Kasumi-1 (cell line): ENCODE data around the gene CEP126.
"Not testable (repeated sequence)": the region's sequence is repeated elsewhere in the genome, so short reads cannot be mapped to it uniquely, and the experiment has no call there.

Experiments
- DNase-seq, 2 experiments: peaks; one replicate each; lab custom pipeline; 2025; lab: John Stamatoyannopoulos, UW

Gene CEP126

DNA sequence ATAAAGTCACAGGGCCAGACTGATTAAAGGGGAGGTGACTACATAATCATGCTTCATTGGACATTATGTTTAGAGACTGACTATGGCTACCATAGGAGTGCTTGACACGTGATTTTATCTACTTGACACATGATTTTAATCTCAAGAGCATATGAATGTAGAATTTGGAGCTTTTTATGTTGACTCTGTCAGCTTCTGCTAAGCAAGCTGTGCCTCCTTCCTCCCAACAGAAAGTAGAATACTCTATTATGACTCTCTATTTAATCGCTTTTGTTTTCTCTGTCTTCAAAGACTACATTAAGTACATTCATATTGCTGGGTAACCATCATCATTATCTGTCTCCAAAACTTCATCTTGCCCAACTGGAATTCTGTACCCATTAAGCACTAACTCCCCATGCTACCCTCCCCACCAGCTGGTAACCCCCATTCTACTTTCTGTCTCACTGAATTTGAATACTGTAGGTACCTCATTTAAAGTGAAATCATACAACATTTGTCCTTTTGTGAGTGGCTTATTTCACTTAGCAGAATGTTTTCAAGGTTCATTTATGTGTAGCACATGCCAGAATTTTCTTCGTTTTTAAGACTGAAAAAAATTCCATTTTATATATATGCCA is 26.2 kb downstream of the CEP126 start:
- no peak for DNase-seq

DNA sequence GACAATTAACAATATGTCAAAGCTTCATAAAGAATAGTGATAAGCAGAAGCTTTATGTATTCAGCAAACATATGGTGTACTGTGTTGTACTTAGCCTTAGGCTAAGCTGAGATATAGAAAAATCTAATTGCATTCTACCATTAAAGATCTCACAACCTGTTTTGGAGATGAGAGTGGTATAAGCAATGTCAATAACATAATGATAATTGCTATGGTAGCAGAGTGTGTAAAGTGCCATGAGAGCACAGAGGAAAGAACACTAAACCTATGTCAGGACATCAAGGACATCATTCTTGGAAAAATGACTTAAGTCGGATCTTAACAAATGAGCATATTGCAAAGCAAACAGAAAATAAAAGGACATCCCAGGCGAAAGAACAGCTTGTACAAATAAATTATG is 30.1 kb downstream of the CEP126 start:
- no peak for DNase-seq

DNA sequence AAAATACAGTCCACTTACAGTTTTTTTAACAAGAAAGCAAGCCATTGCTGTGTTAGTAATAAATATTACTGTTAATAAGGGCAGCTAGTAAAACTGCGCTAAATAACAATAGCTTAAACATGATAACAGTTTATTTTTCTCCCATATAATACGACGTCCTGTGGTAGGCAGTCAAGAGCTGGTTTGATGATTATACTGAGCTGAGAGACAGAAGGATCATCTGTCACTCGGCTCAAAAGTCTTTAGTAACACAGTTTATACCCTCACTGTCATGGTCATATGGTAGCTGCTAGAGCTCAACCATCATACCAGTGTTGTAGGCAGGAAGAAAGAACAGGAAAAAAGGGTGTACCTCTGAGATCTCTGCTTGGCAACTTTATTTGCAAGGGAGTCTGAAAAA is 30.6 kb downstream of the CEP126 start:
- DNase-seq: no peak

DNA sequence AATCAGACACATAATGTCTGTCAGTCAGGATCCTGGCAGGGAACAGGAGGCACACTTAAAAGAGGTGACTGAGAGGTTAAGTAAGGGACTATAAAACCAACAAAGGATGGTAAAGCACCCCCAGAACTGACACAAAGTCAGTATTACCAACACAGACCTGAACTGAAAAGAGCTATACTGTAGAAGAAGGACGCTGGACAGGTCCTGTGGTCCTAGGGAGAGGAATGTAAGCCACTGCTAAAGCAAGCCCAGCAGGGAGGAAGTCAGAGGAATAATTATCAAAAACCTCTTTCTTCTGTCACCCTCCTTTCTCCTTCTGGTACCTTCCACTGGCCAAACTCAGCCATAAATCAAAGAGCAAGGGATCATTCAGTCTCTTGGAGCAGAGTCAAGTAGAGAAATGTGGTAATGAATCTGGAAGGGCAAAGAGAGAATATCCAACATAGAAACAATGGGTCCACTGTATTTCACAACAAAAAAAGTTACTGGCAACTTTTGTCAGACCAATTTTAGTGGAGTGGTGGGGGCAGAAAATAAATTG is 34.9 kb downstream of the CEP126 start:
- DNase-seq: no peak

DNA sequence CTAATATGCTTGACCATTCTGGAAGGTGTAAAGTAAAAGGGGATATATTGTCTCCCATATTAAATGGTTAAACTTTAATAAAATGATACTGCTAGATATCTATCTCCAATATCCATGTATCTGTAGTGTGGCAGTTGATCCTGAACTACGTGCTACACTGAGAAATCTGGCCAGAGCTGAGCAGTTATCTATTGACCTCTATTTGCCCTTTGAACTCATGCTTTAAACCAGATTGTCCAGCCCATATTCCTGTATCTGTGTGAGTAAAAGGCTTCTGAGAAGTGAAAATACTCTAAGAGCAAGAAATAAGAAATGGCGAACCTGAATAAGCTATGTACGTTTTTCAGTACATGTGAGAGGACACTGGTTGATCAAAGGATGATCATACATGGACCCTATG is 40.5 kb downstream of the CEP126 start:
- no peak for DNase-seq

DNA sequence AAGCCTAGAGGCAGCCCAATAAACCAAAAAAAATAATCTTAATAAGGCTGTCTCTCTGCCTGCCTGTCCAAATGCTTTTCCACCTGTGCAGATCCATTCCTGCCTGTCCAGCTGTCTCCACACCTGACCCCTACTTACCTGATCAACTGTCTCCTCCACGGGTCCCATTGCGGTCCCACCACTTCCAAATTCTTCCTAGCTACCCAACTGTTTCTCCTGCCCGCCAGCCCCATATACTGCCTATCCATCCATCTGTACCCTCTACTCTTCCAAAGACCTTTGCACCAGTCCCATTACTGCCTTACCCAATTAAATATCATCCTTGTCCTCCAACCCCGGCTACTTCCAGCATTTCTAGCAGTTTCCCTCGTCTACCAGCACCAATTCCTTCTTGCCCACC is 40.9 kb downstream of the CEP126 start:
- DNase-seq: no peak

DNA sequence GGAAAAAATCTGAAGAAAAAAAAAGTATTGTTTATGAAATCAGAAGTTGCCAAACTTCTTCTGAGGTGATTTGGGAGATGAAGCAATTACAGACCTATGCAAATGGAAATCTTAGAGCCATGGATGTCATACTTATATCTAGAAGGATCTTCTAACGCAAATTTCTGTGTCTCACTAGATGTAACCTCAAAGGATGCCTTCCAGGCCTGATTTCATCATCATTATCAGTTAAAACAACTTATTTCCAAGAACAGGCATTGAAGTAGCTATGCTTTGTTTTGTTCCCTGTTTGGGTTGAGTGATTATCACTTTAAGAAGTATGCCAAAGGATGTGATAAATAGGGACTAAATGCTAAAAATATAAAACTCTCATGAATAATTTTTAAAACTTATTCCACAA is 45.4 kb downstream of the CEP126 start:
- no peak for DNase-seq

DNA sequence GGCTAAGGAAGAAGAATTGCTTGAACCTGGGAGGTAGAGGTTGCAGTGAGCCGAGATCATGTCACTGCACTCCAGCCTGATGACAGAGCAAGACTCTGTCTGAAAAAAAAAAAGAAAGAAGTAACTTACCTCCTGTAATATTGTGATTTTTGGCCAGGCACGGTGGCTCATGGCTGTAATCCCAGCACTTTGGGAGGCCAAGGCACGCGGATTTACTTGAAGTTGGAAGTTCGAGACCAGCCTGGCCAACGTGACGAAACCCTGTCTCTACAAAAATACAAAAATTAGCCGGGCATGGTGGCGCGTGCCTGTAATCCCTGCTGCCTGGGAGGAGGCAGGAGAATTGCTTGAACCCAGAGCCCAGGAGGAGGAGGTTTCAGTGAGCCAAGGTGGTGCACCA is 49.4 kb downstream of the CEP126 start:
- DNase-seq: not testable (repeated sequence)

DNA sequence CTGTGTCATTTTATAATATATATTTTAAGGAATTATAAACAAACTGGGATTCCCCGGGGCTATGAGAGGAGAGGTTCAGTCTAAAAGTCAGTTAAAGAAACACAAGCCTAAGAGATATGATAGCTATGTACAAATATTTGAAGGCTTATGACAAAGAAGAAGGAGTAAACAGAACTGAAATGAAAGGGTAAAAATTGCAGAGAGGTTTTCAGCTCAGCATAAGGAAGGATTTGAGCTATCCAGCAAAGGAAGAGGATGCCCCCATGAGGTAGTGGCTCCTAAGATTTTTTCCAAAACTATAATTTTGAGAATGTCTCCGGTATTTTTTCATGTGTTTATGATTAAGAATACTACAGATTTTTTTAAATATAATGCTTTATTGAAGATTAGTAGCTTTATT is 59.4 kb downstream of the CEP126 start:
- no peak for DNase-seq

DNA sequence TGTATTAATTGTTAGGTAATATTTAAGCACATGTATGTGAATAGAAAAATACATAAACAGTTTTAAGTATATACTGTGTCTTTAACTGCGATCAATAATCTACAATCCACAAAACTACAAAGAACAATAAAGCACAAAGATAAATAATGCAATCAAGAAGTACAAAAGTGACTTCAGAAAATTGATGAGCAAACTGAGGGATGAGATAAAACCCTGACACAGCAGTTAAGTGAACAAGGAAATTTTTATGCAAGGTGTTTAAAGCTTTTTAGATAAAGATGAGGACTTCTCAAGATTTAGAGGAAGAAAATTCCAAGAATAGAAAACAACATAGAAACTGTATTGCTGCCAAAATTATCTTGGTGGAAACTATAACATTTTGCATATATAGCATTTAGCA is 60.0 kb downstream of the CEP126 start:
- DNase-seq: no peak

DNA sequence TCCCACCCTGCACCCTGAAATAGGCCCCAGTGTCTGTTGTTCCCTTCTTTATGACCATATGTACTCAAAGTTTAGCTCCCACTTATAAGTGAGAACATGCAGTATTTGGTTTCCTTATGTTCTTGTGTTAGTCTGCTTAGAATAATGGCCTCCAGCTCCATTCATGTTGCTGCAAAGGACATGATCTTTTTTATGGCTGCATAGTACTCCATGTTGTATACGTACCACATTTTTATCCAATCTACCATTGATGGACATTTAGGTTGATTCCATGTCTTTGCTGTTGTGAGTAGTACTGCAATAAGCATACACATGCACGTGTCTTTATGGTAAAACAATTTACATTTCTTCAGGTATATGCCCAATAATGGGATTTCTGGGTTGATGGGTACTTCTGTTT is 60.9 kb downstream of the CEP126 start:
- DNase-seq: no peak

DNA sequence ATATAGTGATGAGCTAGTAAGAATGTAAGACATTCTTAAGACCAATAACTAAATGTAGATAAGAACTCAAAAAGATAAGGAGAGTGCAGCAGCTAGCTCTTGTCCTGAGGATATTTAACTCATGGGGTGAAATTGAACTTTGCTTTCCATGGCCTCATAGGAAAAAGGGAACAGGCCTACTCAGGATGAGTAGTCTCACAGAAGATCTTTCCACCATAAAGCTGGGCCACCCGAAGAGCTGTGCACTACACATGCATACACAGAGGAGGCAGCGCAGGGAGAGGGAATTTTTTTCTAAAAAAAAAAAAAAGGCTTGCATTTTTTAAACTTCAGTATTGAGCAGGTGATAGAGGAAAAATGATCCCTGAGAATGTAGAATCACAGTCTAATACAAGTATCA is 72.6 kb downstream of the CEP126 start:
- no peak for DNase-seq

DNA sequence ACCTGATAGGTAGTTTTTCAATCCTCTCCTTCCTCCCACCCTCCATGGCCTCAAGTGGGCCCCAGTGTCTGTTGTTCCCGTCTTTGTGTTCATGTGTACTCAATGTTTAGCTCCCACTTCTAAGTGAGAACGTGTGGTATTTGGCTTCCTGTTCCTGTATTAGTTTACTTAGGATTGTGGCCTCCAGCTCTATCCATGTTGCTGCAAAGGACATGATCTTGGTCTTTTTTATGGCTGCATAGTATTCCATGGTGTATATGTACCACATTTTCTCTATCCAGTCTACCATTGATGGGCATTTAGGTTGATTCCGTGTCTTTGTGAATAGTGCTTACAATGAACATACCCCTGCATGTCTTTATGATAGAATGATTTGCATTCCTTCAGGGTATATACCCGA is 78.4 kb downstream of the CEP126 start:
- no peak for DNase-seq

DNA sequence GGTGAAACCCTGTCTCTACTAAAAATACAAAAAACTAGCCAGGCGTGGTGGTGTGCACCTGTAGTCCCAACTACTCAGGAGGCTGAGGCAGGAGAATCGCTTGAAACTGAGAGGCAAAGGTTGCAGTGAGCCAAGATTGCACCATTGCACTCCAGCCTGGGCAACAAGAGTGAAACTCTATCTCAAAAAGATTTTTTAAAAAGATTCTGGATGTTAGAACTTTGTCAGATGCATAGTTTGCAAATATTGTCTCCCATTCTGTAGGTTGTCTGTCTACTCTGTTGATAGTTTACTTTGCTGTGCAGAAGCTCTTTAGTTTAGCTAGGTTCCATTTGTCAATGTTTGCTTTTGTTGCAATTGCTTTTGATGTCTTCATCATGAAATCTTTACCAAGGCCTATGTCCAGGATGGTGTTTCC is 79.3 kb downstream of the CEP126 start:
- DNase-seq: not testable (repeated sequence)

DNA sequence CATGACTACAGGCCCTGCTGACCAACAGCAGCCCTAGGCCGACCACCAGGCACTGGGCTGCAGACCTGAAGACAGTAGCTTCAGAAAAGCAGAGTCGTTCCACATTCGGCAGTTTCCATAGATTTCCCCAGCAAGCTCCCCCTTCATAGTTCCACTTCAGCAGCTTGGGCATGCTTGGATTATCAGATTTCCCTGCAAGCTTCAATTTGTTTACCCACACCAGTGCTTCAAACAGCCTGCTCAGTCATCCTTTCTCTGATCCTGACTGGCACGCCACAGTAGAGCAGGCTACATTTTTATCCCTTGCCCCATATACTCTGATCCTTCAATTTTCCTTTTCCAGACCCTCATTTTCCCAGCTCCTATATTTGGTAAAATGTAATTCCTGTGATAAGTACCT is 81.3 kb downstream of the CEP126 start:
- no peak for DNase-seq

DNA sequence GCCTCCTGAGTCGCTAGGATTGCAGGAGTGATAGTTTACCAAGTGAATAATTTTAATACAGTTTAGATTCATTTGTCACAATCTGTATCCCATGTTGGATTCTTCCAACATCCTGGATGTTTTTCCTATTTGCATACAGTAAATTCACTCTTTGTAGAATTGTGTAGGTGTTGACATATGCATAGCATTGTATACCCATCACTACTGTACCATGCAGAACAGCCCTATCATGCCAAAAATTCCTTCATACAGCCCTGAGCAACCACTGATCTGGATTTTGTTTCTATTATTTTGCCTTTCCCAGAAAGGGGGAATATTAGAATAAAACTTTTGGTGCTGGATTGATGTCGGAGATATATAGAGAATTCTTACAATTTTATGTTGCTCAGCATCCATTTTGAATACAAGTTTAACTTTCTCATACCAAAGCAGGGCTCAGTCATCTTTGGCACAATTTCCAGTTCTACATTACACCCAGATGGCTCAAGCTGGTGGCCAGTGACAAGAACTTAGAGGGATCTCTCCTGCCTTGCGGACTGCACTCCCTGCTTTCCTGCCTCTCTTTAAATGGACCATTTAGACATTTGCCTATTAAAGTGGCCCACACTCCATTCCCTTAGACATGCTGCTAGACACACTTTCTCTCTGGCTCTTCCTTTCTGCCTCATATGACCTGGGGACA is 87.0 kb downstream of the CEP126 start:
- DNase-seq: no peak

DNA sequence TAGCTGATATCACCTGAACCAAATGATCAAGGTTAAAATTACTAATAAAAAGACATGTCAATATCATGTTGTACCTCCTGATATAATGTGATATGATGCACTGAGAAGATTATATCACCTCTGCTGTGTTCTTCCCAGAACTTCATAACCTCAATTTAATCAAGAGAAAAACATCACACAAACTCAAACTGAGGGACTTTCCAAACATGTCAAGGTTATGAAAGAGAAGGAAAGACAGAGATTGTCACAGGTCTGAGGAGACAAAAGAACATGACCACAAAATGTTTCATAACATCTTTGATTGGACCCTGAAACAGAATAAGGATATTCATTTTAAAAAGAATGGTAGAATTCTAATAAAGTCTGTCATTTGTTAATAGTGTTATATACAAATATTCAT is 89.4 kb downstream of the CEP126 start:
- DNase-seq: no peak

DNA sequence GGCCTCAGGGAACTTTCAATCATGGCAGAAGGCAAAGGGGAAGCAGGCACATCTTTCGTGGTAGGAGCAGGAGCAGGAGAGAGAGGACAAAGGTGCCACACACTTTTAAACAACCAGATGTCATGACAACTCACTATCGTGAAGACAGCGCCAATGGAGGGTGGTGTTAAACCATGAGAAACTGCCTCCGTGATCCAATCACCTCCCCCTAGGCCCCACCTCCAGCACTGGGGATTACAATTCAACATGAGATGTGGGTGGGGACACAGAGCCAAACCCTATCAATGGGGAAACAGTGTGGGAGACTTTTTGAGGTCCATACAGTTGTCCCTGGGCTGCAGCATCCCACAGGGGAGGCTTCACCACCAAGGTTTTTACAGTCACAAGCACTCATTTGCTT is 90.5 kb downstream of the CEP126 start:
- DNase-seq: no peak

DNA sequence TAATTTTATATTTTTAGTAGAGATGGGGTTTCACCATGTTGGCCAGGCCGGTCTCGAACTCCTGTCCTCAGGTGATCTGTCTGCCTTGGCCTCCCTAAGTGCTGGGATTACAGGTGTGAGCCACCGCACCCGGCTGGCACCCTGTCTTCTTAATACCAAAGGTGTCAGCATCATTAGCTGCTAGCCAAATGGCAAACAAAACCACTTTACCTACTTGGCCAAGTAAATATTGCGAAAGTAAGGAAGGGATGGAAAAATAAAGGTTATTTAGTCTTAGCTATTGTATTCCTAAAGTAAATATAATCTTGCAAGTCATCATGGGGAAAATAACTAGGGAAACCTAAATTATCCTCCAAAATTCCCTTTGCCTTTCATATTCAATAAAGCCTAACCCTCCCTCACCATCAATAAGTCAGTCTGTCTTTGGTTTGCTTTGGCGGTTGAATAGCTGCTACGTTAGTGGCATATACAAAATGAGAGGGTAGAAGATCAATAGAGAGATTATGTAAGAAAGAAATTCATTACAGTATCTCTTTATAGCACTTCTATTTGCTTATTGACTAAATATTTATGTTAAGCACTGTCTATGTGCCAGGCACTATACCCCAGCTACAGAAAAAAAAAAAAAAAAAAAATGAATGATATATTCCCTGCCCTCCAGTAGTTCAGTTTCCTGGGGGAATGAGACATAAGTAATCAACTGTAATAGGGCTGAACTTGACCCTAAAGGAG is 92.2 kb downstream of the CEP126 start:
- DNase-seq: no peak

DNA sequence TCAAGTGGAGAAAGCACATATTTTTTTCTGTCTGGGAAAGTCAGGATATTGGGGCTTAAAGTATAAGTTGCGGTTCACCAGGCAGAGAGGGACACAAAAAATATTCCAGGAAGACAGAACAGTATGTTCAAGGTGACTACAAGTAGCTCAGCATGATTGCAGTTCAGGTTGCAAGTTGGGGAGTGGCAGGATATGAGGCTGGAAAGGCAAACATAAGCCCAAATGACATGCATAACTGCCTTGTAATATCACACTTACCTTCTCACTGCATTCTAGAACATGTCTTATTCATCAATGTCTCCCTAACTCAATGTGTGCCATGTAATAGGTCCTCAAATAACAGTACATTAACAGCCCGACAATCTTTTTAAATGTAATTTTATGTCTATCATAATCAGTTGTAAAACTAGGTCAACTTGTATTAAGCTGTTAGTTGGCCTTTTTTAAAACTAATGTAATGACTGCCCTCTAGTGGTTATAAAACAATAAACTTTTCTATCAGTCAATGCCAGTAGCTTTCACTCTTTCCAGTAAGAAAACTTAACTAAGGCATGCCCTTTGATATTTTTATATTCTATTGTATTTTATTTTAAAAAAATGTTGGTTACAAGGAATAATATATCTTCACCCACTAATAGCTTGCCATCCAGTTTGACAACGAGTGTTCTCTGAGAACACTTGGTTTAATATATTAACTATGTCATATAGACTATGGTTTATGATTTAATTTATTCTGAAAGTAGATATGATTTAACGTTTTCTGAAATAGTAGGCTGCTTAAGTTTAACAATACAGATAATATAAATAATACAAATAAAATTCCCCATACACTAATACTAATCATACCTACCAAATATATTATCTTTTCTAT is 93.0 kb downstream of the CEP126 start:
- DNase-seq: peak; percentile 61 to 83

DNA sequence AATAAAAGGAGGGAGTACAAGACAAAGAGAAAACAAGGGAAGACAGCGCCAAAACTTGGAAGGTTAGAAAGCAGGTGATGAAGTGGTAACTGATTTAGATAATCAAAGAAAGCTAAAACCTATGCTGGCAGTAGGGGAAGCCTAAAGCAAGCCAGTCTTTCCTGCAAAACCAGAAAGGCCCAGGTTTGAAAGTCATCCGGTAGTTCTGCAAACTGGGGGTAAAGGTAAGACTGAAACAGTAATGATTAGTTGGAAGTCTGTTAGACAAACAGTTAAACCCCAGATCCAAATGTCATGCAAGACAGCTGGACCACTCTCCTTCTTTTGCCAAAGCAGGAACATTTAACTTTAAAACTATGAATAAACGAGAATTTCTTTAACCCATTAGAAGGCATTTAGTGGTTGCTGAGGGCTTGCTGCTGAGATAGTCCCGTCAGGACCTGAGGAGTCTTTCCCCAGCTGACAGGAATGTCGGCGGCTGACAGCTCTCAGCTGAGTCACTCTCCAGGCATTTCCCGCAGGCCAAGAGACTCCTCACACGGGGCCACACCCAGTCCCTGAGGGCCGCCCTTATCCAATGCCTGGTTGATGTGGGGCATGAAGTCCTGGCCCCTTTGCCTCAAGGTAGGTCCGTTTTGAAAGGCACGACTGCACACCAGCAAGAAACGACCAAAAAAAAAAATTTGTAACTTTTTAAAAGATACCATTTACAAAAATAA is 96.1 kb downstream of the CEP126 start:
- DNase-seq: no peak

DNA sequence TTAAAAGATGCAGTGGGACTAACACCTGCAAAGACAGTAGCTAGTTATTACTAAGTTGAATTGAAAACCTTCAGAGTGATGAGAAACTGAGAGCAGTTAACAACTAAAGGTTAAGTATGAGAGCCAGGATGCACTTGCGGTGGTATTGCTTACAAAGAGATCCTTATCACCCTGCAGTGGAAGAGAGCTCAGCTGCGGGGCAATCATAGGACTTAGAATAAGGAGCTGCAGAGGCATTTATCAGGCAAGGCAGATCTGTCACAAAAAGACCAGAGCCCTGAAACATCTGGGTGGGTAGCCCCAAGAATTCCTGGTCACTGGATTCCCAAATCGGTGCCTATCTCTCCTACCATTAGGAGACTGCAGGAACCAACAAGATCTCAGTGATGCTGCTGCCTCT is 98.1 kb downstream of the CEP126 start:
- no peak for DNase-seq
